ENCODE results near the gene C1QTNF8.

The C1QTNF8 gene

DNA sequence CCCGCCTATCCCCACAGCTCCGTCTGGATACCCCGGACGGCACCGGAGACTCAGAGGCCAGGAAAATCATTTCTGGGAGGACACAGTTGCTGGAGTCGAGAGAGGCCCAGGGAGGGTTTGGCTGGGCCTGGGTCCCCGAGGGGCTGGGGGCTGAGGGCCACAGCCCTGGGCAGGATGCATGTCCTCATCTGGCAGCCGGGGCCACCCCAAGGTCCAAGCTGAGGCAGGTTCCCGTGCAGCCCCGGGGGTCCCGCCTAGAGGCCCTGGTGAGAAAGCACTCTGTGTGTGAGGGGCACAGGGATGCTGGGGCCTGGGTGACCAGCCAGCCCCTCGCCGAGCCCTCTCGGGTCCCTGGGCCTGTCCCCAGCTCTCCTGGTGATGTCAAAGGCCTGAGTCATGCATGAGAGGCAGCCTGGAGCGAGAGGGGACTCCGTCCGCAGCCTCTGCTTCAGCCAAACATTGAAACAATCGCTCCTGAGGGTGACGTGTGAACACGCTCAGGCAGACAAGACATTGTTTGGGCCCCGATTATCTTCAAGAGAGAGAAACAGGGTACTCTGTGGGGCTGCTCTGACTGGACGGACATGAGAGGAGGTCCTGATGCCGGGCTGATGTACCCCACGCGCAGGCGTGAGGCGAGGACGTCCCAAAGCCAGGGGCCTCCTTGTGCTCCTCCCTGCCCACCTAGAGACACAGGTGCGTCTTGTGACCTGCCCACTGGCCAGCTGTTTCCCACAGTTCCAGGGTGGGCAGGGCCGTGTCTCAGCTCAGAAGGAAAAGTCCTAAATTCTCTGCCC, 25.8 kb upstream of the C1QTNF8 start:
- H3K27me3 Mint-ChIP-seq (ENCODE audit: low read depth) = peaks cover 4% of the 10 kb centered on the region
- no peak overlapping the region for H3K4me3 Mint-ChIP-seq
- H3K27ac Mint-ChIP-seq = no peak overlapping the region
- no peaks in the 10 kb centered on the region for H3K9me3 Mint-ChIP-seq
- TF ChIP-seq, protein P1, sequence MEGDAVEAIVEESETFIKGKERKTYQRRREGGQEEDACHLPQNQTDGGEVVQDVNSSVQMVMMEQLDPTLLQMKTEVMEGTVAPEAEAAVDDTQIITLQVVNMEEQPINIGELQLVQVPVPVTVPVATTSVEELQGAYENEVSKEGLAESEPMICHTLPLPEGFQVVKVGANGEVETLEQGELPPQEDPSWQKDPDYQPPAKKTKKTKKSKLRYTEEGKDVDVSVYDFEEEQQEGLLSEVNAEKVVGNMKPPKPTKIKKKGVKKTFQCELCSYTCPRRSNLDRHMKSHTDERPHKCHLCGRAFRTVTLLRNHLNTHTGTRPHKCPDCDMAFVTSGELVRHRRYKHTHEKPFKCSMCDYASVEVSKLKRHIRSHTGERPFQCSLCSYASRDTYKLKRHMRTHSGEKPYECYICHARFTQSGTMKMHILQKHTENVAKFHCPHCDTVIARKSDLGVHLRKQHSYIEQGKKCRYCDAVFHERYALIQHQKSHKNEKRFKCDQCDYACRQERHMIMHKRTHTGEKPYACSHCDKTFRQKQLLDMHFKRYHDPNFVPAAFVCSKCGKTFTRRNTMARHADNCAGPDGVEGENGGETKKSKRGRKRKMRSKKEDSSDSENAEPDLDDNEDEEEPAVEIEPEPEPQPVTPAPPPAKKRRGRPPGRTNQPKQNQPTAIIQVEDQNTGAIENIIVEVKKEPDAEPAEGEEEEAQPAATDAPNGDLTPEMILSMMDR (IDR thresholded peaks at IDR 0.05; ENCODE audit: unreplicated experiment in 3 of 3) = no peak
- H3K4me1 Mint-ChIP-seq = no peaks in the 10 kb centered on the region
- no peaks in the 10 kb centered on the region for H3K36me3 Mint-ChIP-seq (ENCODE audit: low read depth)

DNA sequence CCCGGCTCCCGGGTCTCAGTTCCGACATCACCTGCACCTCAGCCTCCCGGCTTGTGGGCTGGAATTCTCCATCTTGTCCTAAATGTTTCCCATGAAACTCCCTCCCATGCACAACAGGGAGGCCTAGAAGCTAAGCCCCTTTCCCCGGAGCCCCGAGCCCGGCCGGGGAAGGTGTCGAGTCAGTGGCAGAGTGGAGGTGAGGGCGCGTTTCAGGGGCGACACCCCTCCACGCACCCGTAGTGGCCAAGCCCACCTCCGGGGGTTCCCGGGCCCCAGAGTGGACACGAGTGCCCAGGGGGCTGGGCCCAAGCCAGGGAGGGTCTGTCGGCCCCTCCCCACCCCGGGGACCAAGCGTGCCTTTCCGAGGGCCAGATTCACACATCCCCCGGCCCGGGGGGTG, 25.0 kb upstream of the C1QTNF8 start:
- H3K9me3 Mint-ChIP-seq = no peaks in the 10 kb centered on the region

DNA sequence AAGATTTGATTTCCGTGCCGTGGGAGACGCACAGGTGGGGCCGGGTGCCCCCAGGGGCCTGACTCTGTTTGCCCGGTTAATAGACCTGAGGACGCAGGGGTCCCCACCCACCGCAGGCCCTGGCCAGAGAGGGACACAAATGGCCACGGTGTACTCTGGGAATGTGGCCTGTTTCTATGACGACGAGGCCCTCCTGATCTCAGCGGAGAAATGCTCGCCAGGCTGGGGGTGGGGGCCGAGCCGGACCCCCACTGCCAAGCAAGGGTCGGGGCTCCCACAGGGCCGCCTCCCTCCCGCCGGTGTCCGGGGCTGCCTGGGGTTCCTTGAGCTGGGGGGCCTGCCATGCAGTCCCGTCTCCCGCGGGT, 24.5 kb upstream of the C1QTNF8 start:
- Mint-ChIP-seq H3K9me3 (no peaks in the 10 kb centered on the region), H3K36me3 (ENCODE audit: low read depth) (no peaks in the 10 kb centered on the region), H3K4me3 (no peak overlapping the region), H3K27ac (no peak overlapping the region), H3K4me1 (no peaks in the 10 kb centered on the region), H3K27me3 (ENCODE audit: low read depth) (no peaks in the 10 kb centered on the region)
- TF ChIP-seq, protein P1 (IDR thresholded peaks at IDR 0.05; ENCODE audit: unreplicated experiment in 3 of 3) = no peak

More for the DNA sequence above, 25.0 kb upstream of the C1QTNF8 start:
- Mint-ChIP-seq H3K36me3 (ENCODE audit: low read depth) (no peaks in the 10 kb centered on the region), H3K27ac (no peak overlapping the region), H3K4me3 (no peak overlapping the region), H3K27me3 (ENCODE audit: low read depth) (peaks cover 3% of the 10 kb centered on the region), H3K4me1 (no peaks in the 10 kb centered on the region)
- TF ChIP-seq, protein P1 (IDR thresholded peaks at IDR 0.05; ENCODE audit: unreplicated experiment in 3 of 3) = no peak

DNA sequence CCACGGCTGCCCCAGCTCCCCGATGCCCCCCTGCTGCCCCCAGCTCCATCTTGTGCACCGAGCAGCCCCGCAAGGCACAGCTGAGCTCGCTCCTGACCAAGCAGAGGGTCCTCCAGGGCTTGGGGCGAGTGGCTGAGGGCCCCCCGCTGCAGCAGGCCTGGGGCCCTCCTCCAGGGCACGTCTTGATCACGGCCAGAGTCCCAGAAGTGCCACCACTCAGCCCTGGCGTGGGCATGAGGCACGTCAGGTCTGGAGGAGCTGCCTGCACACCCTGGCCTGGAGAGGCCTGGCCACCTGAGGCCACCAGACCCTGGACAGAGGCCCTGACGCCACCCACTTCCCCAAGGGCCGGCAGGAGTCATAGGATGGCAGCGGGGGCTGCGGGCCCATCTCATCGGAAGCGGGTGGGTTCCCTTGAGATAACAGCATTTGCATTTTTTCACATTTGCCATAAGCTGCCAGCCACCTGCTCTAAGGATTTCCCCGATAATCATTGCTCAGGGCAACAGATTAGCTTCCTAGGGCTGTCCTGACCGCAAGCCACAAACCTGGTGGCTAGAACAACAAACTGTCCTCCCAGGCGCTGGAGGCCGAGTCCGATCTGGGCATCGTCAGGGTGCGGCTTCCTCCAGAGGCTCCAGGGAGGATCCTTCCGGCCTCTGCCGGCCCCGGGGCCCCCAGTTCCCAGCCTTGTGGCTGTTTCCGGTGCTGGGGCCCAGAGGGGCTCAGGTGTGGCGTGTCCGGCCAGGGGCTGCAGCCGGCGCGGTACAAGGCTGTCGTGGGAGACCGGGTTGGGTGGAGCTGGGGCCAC, 23.9 kb upstream of the C1QTNF8 start:
- no peaks in the 10 kb centered on the region for H3K9me3 Mint-ChIP-seq
- H3K4me3 Mint-ChIP-seq = no peak overlapping the region
- no peak overlapping the region for H3K27ac Mint-ChIP-seq
- no peaks in the 10 kb centered on the region for H3K27me3 Mint-ChIP-seq (ENCODE audit: low read depth)
- no peaks in the 10 kb centered on the region for H3K36me3 Mint-ChIP-seq (ENCODE audit: low read depth)
- no peaks in the 10 kb centered on the region for H3K4me1 Mint-ChIP-seq
- TF ChIP-seq, protein P1 (IDR thresholded peaks at IDR 0.05; ENCODE audit: unreplicated experiment in 3 of 3) = no peak

DNA sequence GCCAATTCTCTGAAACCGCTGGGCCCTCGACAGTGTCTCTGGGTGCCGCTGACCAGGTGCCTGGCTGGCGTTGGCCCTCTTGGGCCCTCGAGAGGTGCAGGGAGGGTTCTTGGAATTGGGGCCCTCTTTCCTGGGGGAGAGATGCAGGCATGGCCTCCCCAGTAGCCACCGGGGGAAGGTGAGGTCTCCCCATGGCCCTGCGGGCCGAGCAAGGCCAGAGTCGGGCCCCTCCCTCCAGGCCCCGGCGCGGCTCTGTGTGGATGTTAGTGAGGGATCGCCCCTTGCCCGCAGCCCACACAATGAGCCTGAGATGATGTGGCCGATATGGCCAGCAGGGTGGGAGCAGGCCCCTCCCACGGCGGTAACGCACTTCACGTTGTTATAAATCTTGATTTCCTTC, 23.1 kb upstream of the C1QTNF8 start:
- Mint-ChIP-seq H3K9me3 (no peaks in the 10 kb centered on the region), H3K4me3 (no peak overlapping the region), H3K4me1 (no peaks in the 10 kb centered on the region), H3K27me3 (ENCODE audit: low read depth) (no peaks in the 10 kb centered on the region), H3K36me3 (ENCODE audit: low read depth) (no peaks in the 10 kb centered on the region), H3K27ac (no peak overlapping the region)
- TF ChIP-seq, protein P1 (IDR thresholded peaks at IDR 0.05; ENCODE audit: unreplicated experiment in 3 of 3) = no peak

Measured in nephron (organoid).